ENCODE measurements around the gene PFDN2. TPM values are rescaled to one million over a fixed set of nuclear protein-coding genes. Genes with fewer than 3 reads are reported as not detected.
A peak's percentile ranks its signal among the peaks of the same experiment; 100 is the strongest.
"Not testable (repeated sequence)": the region's sequence is repeated elsewhere in the genome, so short reads cannot be mapped to it uniquely, and the experiment has no call there.

Gene PFDN2
- total RNA-seq, 1 experiment from 2014 or later: 85.6 TPM

DNA sequence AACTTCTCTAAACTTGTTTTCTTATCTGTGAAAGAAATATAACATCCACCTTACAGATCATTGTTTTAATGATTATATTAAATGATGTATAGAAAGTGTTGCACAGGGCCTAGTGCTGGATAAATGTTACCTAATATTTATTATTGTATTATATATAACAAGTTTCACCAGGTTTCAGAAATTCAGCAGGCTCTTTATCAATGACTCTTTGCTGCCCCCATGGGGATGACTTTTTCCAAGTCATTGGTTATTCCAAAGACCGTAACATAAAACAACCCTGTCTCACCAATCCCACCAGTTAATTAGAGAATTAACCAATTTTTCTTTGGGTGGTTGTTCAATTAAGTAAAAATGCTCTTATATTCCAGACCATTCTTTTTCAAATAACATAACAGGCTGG, 21.9 kb upstream of the PFDN2 start:
- DNase-seq (ENCODE audit: low spot score): no peak

DNA sequence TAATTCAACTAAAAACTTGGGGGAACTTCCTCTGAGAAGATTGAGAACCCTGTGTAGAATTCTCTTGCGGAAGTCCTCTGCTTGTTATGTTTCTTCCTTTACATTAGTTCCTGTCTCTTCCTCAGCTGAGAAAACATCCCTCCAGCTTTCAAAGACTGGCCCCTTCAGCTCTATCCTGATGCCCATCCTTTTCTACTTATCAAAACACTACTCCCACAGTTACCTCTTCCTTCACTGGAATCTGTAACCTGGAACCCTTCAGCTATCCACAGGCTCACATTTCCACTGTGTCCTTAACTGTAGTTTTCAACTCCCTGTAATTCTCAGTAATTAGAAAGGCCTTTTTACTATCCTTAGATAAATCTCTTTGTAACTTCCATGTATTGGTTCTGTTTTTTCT, 20.6 kb upstream of the PFDN2 start:
- no peak for DNase-seq (ENCODE audit: low spot score)

DNA sequence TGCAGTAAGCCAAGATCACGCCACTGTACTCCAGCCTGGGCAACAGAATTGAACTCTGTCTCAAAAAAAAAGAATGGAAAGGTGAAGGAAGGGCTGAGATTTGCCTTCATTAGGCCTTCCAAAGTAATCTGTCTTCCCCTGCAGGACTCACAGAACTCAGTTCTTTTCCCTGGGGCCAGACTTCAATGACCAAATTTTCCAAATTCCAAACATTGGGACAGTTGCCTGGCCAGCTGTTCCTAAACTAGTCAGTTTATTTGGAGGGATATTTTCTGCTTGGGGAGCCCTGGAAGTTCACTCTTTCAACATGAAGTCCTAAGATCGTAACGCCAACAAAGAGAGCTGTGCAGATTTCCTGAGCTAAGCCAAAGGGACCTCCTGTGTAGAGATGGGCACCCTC, 20.0 kb upstream of the PFDN2 start:
- DNase-seq (ENCODE audit: low spot score): no peak

DNA sequence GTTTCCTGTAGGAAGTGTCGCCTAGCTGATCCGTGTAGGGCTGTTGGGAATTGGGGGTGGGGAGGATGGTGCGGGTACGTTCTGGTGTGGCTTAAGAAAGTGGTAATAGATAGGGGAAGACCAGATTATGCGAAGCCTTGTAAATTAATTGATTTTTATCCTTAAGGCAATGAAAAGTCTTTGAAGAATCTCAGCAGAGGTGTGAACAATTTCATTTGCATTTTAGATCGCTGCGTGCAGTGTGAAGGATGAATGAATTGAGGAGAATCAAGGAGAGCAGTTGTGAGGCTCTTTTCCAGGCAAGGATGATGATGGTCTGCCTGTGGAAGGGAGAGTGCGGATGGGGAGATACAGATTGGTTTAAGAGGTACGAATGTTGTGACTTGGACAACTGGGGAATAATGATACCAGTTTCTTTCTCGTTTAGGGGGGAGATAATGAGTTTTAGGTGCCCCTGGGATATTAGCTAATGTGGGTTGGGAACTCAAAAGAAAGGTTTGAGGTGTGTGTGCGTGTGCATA, 15.4 kb upstream of the PFDN2 start:
- DNase-seq (ENCODE audit: low spot score): no peak

DNA sequence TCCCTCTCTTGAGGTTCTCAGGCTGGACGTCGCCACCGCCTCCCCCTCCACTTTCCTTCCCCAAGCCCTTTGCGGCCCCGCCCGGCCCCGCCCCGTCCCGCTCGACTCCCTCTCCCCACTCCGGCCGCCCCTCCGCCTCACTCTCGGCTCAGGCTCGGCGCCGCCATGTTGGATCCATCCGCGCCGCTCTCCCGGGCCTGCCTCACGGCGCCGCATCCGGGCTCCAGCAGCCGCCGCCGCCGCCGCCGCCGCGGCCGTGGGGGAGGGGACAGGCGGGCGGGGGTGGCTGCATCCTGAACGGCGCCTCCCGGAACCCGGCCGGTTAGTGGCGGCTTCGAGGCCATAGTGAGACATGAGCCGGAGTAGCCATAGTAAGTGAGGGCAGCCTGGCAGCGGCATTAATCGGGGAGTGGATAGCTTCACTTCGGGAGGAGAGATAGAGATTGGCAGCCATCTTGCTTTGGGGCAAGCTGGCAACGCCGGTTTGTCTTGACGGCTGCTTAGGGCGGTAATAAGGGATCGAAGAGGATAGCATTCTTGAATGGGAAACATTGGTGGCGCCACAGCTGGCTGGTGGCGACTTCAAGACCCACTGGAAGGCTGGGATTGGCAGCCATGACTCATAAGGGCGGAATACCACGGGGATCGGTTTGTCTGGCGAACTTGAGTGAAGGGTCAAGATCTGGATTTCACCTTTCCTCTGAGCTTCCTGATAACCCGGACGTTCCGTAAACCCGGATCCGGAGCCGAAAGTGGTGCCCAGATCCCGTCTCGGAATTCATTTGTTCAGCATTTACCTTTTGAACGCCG, 14.8 kb upstream of the PFDN2 start, which contains the start of gene DEDD:
DEDD (minus strand) TSS at position 258 of the 810 bp plus-strand sequence. CDS start 8,205 bp downstream, outside the sequence.
- peak; percentile 96 for DNase-seq (ENCODE audit: low spot score)

DNA sequence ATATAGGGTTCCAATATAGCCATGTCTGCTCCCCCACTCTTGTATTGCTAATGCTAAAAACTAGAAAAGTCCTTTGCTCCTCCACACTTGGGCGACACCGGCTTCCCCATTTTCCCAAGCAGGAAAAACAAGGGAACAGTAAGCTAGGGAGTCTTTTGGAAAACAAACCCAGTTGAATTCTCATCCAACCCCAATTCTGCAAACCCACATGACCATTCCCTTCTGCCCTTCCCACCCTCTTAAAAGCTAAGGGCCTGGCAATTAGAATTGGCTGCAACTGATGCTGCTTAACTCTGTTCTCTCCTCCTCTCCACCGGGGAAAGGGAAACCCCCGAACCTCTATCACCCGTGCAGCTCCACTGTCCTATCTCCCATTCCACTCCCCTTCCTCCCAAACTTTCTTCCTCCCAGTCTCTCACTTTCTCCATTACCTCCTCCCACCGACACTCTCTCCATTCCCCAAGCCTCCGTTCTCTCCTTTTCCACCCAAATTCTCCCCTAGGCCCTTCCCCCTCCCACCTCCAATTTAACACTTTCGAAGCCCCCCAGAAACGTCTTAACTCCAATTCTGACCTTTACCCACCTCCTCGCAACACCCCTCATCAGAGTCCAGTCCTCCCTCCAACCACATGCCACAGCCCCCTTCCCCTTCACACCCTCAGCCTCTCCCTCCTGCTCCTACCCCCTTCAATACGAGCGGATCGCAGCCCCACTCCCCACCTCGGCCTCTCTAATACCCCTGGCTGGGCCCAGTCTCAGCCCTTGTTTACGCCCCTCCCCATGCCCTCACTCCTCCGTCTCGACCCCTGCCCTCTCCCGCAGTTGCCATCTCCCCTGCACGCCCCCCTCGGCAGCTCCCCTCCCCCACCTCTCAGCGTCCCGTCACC, 13.9 kb upstream of the PFDN2 start:
- DNase-seq (ENCODE audit: low spot score): no peak

DNA sequence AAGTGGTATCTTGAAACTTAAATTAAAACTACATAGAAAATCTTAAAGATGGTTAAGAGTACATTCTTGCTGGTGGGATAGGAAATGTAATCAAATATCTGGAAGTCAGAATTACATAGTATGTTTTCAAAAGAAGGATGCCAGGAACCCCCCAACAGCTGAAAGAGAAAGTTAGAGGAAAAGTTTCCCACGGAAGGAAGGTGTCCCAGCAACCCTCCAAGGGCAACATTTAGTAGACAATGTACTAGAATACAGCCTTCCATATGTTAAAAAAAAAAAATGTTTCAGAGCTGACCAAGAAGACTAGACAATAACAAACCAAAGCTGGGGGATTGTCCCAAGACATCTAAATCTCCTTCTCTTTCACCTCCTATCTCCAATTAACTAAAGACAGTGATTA, 12.4 kb upstream of the PFDN2 start:
- no peak for DNase-seq (ENCODE audit: low spot score)

DNA sequence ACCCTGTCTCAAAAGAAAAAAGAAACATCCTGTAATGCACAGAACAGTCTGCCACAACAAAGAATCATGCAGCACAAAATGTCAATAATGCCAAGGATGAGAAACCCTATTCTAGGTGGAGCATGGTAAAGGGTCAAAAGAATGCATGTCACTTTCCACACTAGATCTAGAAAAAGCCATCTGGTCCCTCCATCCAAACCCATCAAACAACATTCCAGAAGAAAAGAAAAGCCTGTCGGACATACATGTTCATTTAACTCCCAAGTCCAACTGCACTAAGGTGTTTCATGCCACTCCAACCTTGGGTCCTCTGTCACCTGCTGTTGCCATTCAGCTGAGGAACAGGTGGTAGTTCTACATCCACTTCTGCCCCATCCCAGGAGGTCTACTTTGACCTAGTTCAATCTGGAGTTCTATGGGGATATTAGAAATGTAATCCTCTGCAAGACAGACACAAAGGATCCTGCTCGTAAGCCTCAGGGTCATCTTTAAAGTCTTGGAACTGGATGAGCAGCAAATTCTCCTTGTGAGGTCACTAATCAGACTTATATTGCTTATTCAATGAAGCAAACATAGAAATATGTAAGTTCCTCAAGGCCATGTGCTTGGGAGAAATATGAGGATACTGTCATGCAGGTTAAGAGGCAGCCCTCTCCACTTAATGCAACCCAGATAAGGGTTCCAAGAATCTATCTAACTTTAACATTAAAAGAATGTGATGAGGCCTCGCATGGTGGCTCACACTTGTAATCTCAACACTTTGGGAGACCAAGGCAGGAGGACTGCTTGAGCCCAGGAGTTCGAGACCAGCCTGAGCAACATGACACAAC, 11.0 kb upstream of the PFDN2 start:
- no peak for DNase-seq (ENCODE audit: low spot score)

DNA sequence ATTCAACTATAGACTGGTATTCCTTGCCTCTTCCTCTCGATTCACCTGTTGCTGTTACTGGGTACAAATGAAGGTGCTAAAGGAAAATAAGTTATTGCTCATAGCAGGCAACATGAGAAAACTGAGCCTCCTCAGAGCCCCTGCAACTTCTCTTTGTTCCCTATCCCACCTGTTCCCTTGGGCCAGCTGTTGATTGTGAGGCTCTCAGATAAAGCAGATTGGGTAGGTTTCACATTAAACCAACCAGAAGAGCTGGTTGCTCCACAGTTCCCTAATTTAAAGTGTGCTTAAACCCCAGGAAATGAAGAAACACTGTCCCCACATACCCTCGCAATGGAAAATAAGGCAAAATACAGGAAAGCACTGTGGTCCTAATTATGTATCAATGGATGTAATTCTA, 9.8 kb upstream of the PFDN2 start:
- DNase-seq (ENCODE audit: low spot score): no peak

DNA sequence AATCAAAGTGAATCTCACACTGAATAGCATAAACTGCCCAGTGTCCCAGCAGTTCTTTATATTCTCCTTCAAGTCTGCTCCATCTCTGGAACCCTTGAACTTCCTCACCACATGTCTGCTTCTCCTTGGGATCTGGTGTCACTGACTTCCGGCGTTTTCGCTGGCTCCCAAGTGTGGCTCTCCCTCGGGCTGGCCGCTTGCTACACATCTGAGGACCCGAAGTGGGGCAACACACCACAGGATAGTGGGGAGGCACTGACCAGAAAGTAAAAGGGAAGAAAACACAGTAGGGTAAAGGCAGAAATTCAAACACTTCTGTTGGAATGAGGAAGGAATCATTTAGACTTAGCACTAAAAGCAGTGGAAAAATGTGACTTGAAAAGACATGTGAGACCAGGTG, 5.1 kb upstream of the PFDN2 start:
- DNase-seq (ENCODE audit: low spot score): no peak

DNA sequence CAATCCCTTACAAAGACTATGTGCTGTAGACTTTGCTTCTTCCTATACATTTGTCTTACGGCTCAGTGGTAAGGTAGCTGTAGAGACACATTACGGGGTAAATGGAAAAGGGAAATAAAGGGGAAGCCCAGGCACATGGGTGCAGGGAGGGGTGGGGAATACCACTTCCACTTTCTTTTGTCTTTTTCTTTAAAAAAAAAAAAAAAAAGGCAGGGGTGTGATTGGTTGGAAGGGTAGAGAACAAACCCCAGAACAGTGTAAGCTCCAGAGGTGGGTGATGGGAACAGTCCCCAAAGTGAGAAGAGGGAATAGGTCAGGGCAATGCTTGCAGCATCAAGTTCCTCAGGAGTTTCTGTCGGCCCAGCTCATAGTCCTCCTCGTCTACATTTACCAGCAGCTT, 4.0 kb upstream of the PFDN2 start:
- DNase-seq (ENCODE audit: low spot score): no peak

DNA sequence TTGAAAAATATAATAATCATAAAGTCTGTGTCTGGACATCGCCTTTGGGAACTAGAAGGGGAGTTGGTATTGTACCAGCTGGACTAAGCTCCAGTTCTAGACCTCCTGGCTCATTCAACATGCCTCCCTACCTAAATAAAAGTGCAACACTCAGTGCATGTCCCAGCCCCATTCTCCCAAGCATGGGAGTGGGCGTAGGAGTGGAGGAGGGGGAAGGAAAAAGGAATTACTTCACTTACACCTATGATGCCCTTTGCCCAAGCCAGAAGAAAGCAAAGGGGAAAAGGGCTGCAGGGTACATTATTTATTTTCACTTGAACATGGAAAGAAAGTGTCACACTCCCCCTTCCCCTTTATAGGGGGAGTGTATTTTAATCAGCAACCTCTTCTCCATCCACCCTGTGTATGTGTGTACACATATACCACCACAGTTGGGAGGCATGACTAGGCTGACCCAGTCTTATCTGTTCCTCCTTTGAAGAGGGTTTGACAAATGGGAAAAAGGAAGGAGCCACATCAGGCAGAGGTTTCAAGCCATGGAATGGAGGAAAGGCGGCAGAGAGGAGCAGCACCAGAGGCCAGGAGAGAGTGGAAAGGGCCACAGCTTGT, 3.3 kb upstream of the PFDN2 start:
- no peak for DNase-seq (ENCODE audit: low spot score)

DNA sequence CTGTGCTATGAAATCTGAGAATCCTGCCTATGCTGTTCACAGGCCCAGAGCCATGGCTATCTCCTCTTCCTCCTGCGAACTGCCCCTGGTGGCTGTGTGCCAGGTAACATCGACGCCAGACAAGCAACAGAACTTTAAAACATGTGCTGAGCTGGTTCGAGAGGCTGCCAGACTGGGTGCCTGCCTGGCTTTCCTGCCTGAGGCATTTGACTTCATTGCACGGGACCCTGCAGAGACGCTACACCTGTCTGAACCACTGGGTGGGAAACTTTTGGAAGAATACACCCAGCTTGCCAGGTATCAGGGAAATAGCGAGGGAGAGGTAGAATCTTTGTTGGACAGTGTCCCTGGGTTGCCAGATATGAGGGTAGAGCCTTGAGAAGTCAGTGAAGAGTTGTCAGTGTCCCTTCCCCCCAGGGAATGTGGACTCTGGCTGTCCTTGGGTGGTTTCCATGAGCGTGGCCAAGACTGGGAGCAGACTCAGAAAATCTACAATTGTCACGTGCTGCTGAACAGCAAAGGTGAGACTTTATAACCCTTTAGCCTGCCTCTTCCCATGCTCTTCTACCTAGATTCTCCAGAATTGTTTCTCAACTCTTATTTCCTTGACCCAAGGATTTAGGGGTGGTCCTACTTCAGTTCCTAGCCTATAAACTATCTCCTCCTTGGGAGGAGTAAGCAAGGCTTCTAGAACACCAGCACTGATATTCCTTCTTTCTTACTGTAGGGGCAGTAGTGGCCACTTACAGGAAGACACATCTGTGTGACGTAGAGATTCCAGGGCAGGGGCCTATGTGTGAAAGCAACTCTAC, 1.5 kb upstream of the PFDN2 start:
- DNase-seq (ENCODE audit: low spot score): peak; percentile 71

DNA sequence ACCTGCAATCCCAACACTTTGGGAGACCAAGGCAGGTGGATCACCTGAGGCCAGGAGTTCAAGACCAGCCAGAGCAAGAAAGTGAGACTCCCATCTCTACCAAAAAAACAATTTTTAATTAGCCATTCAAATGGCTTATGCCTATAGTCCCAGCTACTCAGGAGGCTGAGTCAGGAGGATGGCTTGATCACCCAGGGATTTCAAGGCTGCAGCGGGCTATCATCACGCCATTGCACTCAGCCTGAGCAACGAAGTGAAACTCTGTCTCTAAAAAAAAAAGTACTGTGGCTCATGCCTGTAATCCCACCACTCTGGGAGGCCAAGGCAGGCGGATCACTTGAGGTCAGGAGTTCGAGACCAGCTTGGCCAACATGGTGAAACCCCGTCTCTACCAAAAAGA, 1.9 kb downstream of the PFDN2 start:
- not testable (repeated sequence) for DNase-seq (ENCODE audit: low spot score)

DNA sequence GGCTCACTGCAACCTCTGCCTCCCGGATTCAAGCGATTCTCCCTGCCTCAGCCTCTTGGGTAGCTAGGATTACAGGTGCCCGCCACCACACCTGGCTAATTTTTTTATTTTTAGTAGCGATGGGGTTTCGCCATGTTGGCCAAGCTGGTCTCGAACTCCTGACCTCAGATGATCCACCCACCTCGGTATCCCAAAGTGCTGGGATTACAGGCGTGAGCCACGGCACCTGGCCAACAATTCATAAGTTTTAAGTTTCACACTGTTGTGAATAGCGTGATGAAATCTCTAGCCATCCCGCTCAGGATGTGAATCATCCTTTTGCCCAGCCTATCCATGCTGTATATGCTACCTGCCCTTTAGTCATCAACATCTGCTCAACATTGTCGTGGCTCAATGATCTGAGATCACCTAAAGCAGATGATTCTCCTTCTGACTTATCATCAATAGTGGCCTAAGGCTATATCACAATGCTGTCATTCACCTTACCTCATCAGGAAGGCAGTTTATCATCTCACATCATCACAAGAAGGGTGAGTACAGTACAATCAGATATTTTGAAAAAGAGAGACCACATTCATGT, 2.6 kb downstream of the PFDN2 start:
- peak; percentile 85 for DNase-seq (ENCODE audit: low spot score)

DNA sequence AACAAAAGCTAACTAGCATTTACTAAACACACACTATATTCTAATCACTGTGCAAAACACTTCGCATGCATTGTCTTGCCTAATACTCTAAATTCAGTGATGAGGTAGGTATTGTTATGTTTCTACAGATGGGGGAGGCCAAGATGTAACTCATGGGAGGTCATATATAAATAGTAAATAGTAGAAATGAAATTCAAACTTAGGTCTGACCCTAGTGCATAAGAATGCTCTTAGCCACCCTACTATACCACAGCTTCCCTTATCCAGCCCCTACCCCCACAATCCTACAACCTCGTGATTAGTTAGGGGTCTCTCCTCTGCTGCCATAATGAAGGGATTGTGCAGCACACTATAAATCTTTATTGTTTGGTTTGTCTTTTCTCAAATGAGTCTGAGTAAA, 3.3 kb downstream of the PFDN2 start:
- no peak for DNase-seq (ENCODE audit: low spot score)

DNA sequence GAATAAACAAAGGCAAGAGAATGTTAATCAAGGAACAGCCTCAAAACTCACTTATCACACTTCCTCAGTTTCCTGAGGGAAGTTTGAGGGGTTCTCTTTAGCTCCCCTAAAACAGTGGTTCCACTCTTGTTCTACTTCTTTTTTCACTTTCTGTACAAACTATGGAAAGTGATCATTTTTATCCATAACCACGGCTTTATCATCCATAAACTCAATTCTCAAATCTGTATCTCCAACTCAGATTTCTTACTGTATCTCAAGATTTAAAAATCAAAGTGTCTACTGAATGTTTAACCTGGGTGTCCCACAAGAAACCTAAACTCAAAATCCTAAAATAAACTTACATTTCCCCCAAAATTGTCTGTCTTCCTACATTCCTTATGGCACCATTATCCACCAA, 3.9 kb downstream of the PFDN2 start:
- no peak for DNase-seq (ENCODE audit: low spot score)

DNA sequence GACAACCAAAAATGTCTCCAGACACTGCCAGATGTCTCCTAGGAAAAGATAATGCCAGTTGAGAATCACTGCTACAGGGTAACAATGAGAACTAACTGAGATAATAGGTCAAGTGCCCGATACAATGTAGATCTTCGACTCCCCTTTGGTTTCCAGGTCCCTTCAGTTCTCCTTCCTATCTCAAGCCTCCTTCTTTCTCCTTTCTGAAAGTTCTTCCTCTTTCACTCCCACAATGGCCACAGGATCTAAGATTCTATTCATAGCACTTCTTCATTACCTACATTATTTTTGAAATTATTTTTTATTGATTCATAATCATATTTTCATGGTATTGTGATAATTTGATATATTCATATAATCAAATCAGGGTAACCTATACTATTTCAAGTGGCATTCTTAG, 6.3 kb downstream of the PFDN2 start:
- no peak for DNase-seq (ENCODE audit: low spot score)

DNA sequence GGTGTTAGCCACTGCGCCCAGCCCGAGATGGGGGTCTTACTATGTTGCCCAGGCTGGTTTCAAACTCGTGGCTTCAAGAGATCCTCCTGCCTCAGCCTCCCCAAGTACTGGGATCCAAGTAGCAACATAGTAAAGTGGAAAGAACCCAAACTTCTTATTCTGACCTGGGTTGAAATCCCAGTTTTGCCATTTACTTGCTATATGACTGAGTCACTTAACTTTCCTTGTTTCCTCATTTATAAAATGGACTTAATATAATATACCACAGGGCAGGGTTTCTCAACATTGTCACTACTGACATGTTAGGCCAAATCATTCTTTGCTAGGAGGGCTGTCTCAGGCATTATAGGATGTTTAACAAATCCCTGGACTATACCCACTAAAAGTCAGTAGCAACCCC, 6.7 kb downstream of the PFDN2 start:
- DNase-seq (ENCODE audit: low spot score): no peak

DNA sequence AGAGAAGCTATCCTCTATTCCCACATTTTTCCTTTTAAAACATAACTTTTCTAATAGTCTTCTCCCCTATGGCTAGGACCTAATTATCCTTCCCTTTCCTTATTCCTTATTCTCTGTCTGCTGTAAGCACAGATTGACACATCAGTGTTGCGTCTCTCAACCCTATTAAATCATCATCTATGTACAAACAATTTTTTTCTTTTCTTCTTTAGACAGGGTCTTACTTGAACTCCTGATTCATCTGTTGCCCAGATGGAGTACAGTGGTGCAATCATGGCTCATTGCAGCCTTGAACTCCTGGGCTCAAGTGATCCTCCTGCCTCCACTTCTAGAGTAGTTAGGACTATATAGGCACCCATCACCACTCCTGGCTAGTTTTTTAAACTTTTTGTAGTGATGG, 11.4 kb downstream of the PFDN2 start:
- DNase-seq (ENCODE audit: low spot score): no peak
